HG03045 (cell line): ENCODE results near the gene APLF.
"Not testable (repeated sequence)": the region's sequence is repeated elsewhere in the genome, so short reads cannot be mapped to it uniquely, and the experiment has no call there.

ENCODE experiments used
- ATAC-seq: cut with Tn5 transposase; IDR thresholded peaks from one replicate; pipeline ENCODE4 v1.9.1; 2021; ENCODE audit warnings: mild to moderate bottlenecking, moderate library complexity; ENCODE audit not compliant: unreplicated experiment

The APLF gene

GRCh38 chr2:68438455-68439303 lies 28.7 kb upstream of the APLF start:
- ATAC-seq: no peak

GRCh38 chr2:68441179-68441993 lies 26.0 kb upstream of the APLF start:
- peak; percentile 98 for ATAC-seq

DNA sequence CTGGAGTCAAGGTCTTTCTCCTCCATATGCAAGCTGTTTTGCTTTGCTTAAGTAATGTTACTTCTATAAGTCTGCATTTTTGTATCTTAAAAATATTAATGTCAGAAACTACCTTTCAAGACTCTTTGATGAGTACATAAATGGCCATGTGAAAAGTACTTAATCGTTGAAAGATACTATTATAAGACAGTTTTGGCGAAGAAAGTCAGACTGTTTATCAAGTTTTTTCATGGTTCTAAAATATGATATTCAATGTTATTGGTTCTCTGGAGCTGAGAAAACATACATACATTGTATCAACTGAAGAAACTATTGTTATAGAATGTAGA lies 25.4 kb upstream of the APLF start:
- ATAC-seq: no peak

DNA sequence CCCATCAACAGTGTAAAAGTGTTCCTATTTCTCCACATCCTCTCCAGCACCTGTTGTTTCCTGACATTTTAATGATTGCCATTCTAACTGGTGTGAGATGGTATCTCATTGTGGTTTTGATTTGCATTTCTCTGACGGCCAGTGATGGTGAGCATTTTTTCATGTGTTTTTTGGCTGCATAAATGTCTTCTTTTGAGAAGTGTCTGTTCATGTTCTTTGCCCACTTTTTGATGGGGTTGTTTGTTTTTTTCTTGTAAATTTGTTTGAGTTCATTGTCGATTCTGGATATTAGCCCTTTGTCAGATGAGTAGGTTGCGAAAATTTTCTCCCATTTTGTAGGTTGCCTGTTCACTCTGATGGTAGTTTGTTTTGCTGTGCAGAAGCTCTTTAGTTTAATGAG lies 21.0 kb upstream of the APLF start:
- ATAC-seq: not testable (repeated sequence)

- no peak for ATAC-seq
These were observed 20.3 kb upstream of the APLF start for GRCh38 chr2:68447118-68447517.

- ATAC-seq: no peak
These were observed 18.4 kb upstream of the APLF start for GRCh38 chr2:68448671-68449653.

DNA sequence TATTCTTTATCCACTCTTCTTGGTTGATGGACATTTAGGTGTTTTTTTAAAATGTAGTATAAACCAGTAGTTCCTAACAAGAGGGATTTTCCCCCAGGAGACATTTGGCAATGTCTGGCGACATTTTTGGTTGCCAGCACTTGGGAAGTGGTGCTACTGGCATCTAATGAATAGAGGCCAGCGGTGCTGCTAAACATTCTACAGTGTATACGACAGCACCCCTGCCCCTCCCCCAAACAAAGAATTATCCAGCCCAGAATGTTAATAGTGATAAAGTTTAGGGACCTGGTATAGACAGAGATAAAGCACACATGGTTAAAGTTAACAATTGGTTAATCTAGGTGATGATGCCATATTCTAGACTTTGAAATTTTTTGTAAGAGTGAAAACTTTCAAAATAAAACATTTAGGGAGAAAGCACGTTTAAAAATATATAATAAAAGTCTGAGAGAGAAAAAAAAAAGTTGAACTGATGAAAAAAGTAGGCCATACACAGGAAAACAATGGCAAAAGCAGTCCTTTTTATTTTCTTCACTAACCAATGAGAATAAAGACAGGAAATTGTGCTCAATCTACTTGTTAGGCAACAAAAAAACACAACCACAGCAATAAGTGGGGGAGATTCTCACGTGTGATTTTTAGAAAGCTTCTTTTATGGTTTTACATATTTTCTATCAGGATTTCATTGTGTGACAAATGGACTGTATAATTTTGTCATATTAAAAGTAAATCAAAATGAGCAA lies 15.1 kb upstream of the APLF start:
- no peak for ATAC-seq

DNA sequence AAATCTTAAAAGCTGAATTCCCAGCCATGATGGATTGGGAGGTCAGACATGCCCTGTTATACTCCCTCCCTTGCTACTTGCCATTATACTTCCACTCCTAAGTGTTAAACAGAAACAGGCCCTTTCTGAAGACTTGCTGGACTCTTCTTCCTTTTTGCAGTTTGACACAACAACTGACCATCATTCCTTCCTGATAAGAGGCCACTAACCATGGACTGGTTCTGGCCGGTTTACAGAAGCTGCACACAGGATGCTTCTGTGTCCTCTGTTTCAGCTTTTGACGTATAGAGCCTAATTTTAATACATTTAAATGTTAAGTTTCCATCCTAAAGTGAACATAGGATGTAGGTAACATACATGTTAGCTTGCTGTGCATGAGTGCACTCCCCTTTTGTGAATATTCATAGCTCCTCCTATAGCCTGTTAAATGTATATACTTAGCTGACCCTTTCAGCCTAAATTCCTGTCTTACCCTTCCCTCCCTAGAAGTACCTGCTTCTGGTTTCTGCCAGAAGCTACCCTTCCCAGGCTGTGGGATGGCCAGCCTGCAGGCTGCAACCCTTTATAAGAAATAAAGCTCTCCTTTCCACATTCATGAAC lies 13.5 kb upstream of the APLF start:
- no peak for ATAC-seq

GRCh38 chr2:68454719-68455118 lies 12.7 kb upstream of the APLF start:
- no peak for ATAC-seq

DNA sequence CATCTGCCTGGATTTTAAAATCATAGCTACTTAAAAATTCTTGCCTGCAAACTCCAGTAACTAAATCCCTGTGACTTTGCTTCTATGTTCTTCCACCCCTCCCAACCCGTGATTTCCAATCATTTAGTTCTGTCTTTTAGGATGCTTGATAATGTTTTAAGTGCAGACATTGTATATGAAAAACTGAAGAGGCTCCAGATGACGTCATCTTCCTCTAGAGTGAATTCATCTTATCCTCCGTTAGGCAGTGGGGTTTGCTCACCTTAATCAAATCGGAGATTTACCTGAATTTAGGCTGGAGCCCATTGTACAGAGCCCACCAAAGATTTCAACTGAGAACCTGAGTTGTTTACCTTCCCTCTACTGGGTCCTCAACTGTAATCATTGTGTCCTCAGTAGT lies 11.2 kb upstream of the APLF start:
- no peak for ATAC-seq

GRCh38 chr2:68458981-68459380 lies 8.4 kb upstream of the APLF start:
- ATAC-seq: no peak

DNA sequence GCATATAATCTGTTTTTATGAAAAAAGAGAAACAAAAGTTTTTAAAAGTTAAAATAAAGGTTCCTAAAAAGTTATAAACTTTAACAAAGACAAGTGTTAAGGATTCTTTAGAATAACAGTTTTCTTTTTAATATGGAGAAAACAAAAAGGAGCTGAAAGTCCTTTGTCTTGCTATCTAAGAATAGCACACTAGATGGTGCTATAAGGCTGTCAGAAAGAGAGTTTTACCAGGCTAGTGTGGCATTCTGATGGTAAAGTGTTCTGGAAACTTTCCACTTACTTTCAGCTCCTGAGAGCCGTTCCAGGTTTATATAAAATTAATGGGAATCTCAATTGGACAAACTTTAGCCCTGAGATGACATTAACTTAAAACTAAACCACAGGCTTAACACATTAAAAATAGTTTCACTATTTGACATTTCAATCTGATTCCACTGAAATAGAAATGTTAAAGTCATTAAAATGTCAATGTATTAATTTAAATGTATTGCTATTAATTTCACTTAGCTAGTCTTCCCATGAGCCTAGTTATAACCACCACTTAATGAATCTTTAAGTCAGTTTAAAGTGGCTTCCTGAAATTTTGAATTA lies 4.0 kb upstream of the APLF start:
- no peak for ATAC-seq

DNA sequence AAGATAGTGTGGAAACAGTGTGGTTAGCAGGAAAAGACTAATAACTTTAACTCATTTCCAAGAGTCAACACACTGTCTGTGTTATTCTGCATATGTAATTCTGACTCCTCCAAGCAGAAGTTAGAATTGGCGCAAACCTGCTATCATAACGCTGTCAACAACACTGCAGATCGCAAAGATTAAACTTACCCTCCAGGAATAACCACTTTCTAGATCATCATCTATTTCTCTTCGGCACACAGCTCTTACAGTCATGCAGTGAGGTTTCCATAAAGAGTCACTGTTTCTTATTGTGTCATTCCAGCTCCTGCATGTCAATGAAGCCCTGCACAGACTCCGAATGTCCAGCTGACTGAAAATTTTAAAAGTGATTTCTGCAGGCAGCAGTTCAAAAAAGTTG lies 2.7 kb upstream of the APLF start:
- ATAC-seq: no peak

DNA sequence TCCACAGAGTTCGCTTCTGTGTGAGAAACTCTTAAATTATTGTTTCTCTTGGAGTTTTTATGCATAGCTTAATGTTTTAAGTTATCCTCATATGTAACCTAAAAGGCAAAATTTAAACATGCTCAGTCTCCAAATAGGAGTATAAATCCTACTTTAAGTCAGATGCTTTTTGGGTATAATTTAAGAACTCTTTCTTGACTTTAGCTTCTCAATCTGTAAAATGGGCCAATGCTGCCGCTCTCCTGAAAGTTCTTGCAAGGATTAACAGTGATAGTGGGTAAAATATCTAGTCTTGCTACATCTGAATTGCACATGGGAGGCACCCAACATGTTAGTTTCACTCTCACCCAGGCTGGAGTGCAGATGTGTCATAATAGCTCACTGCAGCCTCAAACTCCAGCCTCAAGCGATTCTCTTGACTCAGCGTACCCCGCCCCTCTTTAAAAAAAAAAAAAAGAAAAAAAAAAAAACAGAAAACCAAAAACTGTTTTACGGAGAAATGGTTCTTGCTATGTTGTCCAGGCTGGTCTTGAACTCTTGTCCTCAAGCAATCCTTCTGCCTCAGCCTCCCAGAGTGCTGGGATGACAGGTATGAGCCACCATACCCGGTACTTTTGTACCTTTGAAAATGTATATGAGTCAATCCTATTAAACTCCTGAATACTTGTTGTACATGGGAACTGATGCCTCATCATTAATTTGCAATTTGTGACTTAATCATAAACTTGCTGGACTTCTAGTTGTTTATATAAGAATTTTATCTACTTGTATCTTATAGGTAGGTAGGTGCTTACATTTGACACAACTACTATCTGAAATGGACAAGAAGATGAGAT lies 2.1 kb upstream of the APLF start:
- no peak for ATAC-seq

DNA sequence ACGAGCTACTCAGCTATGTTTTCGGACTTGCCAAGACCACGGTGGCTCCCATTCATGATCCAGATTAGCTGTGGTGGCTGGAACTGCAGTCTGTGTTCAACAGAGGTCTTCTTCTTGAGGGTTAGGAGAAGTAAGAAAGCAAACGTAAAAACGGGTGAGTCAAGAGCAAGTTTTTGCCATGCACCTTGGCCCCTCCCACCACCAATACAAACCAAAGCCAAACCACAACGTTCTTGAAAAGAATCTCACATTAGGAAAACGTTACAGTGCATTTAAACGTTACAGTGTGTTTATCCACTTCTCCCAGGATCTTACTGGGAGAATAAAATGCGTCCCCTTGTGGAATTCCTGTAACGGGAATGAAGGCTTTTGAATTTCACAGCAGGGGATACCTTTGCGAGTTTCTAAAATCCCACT lies 1.0 kb upstream of the APLF start:
- ATAC-seq: no peak

DNA sequence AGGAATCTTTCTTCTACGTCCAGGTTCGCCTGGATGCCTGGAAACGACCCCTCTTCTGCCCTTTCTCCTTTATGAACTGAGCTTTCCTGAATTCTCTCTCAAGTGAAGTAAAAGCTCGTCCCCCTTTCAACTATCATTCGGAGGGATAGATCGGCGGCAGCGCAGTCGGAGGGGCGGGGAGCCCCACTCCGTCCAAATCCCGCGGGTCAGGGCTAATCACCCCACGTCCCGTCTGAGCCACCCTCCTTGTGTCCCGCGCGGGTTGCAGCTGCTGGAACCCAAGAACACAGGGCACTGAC lies 658 bp upstream of the APLF start:
- no peak for ATAC-seq

GRCh38 chr2:68468801-68469200 lies 1.4 kb downstream of the APLF start:
- ATAC-seq: no peak

GRCh38 chr2:68469935-68470334 lies 2.5 kb downstream of the APLF start:
- no peak for ATAC-seq

DNA sequence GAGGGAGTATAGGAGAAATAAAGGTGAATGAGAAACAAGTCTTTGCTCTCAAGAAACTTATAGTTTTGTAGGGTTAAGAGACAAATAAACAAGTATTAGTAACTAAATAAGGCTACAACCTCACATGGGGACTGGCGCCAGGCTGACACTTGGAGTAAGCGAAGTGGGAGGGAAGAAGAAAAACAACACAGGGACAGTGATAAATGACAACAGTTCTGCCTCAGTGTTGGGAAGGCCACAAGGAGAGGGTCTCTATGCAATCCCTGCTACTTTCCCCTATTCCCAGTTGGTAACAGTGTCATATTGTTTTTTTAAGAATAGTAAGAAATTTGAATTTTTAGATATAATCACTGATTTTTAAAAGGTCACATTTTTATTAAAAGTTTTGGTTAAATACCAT lies 4.0 kb downstream of the APLF start:
- no peak for ATAC-seq
